IPS DF 6.9 (cell line): ENCODE data around the gene XPC.

Source experiments
- DNase-seq: peaks from one replicate; pipeline ENCODE4 v3.0.0-alpha.2; 2013; ENCODE audit warnings: low read depth, low spot score
- H3K27ac ChIP-seq: one replicate; pipeline ENCODE4 v1.5.1; 2013; ENCODE audit warnings: low read length, control low read depth
- H3K27me3 ChIP-seq: 2 replicates; pipeline ENCODE4 v1.6.1; 2013; ENCODE audit warnings: mild to moderate bottlenecking, low read length; ENCODE audit not compliant: control insufficient read depth, insufficient read depth
- H3K36me3 ChIP-seq: 2 replicates; pipeline ENCODE4 v1.6.1; 2013; ENCODE audit warnings: low read length; ENCODE audit not compliant: control insufficient read depth, insufficient read depth
- H3K4me1 ChIP-seq: 2 replicates; pipeline ENCODE4 v1.6.1; 2013; ENCODE audit warnings: low read length; ENCODE audit not compliant: control insufficient read depth, insufficient read depth
- H3K4me3 ChIP-seq: 2 replicates; pipeline ENCODE4 v1.5.1; 2013; ENCODE audit warnings: mild to moderate bottlenecking, low read length
- H3K9me3 ChIP-seq: 2 replicates; pipeline ENCODE4 v1.6.1; 2013; ENCODE audit warnings: low read length, inconsistent platforms; ENCODE audit not compliant: control insufficient read depth, insufficient read depth
- WGBS: extraction: QIAGEN DNeasy Blood & Tissue Kit; methylation state at CpG from one replicate; pipeline ENCODE4 v1.1.7; 2013; ENCODE audit warnings: mixed read lengths, missing lambda C conversion rate; ENCODE audit not compliant: insufficient read length, insufficient coverage; 5-methylcytosine and 5-hydroxymethylcytosine counted together

XPC gene

GRCh38 chr3:14156201-14156600 is 22.2 kb downstream of the XPC start:
- DNase-seq, result no peak
- H3K36me3 ChIP-seq, result peaks cover 39% of the 10 kb centered on the region

GRCh38 chr3:14154895-14155440 is 23.4 kb downstream of the XPC start:
- peaks cover 35% of the 10 kb centered on the region for H3K36me3 ChIP-seq
- WGBS, result no CpG with 5 or more reads among the region's 7 CpGs
- DNase-seq, result no peak

More at GRCh38 chr3:14156201-14156600, 22.2 kb downstream of the XPC start:
- Histone ChIP-seq H3K4me1 (no peaks in the 10 kb centered on the region), H3K27ac (no peak overlapping the region), H3K27me3 (no peaks in the 10 kb centered on the region), H3K9me3 (no peaks in the 10 kb centered on the region), H3K4me3 (no peak overlapping the region)
- no CpG with 5 or more reads among the region's 7 CpGs for WGBS

GRCh38 chr3:14154276-14154675 is 24.1 kb downstream of the XPC start:
- DNase-seq, result no peak
- H3K27ac ChIP-seq, result no peak overlapping the region
- H3K4me1 ChIP-seq, result no peaks in the 10 kb centered on the region
- 100% methylated on average over 2 of the region's 5 CpGs for WGBS
- no peaks in the 10 kb centered on the region for H3K9me3 ChIP-seq
- no peak overlapping the region for H3K4me3 ChIP-seq
- peaks cover 32% of the 10 kb centered on the region for H3K36me3 ChIP-seq
- no peaks in the 10 kb centered on the region for H3K27me3 ChIP-seq

More at GRCh38 chr3:14154895-14155440, 23.4 kb downstream of the XPC start:
- Histone ChIP-seq H3K4me1 (no peaks in the 10 kb centered on the region), H3K4me3 (no peak overlapping the region), H3K9me3 (no peaks in the 10 kb centered on the region), H3K27ac (no peak overlapping the region), H3K27me3 (no peaks in the 10 kb centered on the region)

- no CpG with 5 or more reads among the region's 6 CpGs for WGBS
- Histone ChIP-seq H3K27ac (no peak overlapping the region), H3K9me3 (no peaks in the 10 kb centered on the region), H3K27me3 (no peaks in the 10 kb centered on the region), H3K4me1 (no peaks in the 10 kb centered on the region), H3K4me3 (no peak overlapping the region), H3K36me3 (peaks cover 30% of the 10 kb centered on the region)
- DNase-seq, result no peak
Observed at GRCh38 chr3:14153663-14154062, 24.7 kb downstream of the XPC start.

GRCh38 chr3:14152963-14153355 is 25.4 kb downstream of the XPC start:
- H3K4me1 ChIP-seq, result no peaks in the 10 kb centered on the region
- H3K36me3 ChIP-seq, result peaks cover 27% of the 10 kb centered on the region
- H3K27me3 ChIP-seq, result no peaks in the 10 kb centered on the region
- no peak overlapping the region for H3K4me3 ChIP-seq
- no peaks in the 10 kb centered on the region for H3K9me3 ChIP-seq
- DNase-seq, result no peak
- no peak overlapping the region for H3K27ac ChIP-seq
- no CpG with 5 or more reads among the region's 4 CpGs for WGBS

- no peak overlapping the region for H3K4me3 ChIP-seq
- H3K36me3 ChIP-seq, result peaks cover 26% of the 10 kb centered on the region
- DNase-seq, result no peak
- no CpG with 5 or more reads among the region's 11 CpGs for WGBS
- no peak overlapping the region for H3K27ac ChIP-seq
- no peaks in the 10 kb centered on the region for H3K9me3 ChIP-seq
- no peaks in the 10 kb centered on the region for H3K4me1 ChIP-seq
- H3K27me3 ChIP-seq, result no peaks in the 10 kb centered on the region
Observed at GRCh38 chr3:14152233-14152962, 26.0 kb downstream of the XPC start.

- DNase-seq, result no peak
- no peak overlapping the region for H3K27ac ChIP-seq
- no peaks in the 10 kb centered on the region for H3K27me3 ChIP-seq
- peaks cover 22% of the 10 kb centered on the region for H3K36me3 ChIP-seq
- no peaks in the 10 kb centered on the region for H3K4me1 ChIP-seq
- no peak overlapping the region for H3K4me3 ChIP-seq
- no CpG with 5 or more reads among the region's 12 CpGs for WGBS
- no peaks in the 10 kb centered on the region for H3K9me3 ChIP-seq
Observed at GRCh38 chr3:14151471-14152083, 26.8 kb downstream of the XPC start.

GRCh38 chr3:14150491-14151230 is 27.7 kb downstream of the XPC start:
- H3K27ac ChIP-seq, result no peak overlapping the region
- no CpG with 5 or more reads among the region's 9 CpGs for WGBS

GRCh38 chr3:14150078-14150477 is 28.3 kb downstream of the XPC start:
- no peaks in the 10 kb centered on the region for H3K9me3 ChIP-seq
- no peak overlapping the region for H3K27ac ChIP-seq
- WGBS, result no CpG with 5 or more reads among the region's 9 CpGs
- H3K4me3 ChIP-seq, result no peak overlapping the region
- H3K36me3 ChIP-seq, result peaks cover 22% of the 10 kb centered on the region
- no peak for DNase-seq
- H3K27me3 ChIP-seq, result no peaks in the 10 kb centered on the region
- no peaks in the 10 kb centered on the region for H3K4me1 ChIP-seq

More at GRCh38 chr3:14150491-14151230, 27.7 kb downstream of the XPC start:
- peaks cover 22% of the 10 kb centered on the region for H3K36me3 ChIP-seq
- DNase-seq, result no peak
- H3K27me3 ChIP-seq, result no peaks in the 10 kb centered on the region
- no peak overlapping the region for H3K4me3 ChIP-seq
- H3K4me1 ChIP-seq, result no peaks in the 10 kb centered on the region
- H3K9me3 ChIP-seq, result no peaks in the 10 kb centered on the region
